ENCODE measurements around the gene CCL18. TPM values are rescaled to one million over a fixed set of nuclear protein-coding genes. Genes with fewer than 3 reads are reported as not detected.

Gene CCL18
- total RNA-seq, 1 experiment from 2014 or later, result not detected

- H2BK5ac ChIP-seq (ENCODE audit: insufficient read length, low read length), result no peak overlapping the region
- TF ChIP-seq CTCF (conservative IDR thresholded peaks at IDR 0.05), result no peak
Measured at GRCh38 chr17:36030956-36031355, 33.1 kb upstream of the CCL18 start.

More at GRCh38 chr17:36030956-36031355, 33.1 kb upstream of the CCL18 start:
- H2BK15ac ChIP-seq (ENCODE audit: low read depth, low read length), result no peak overlapping the region
- no peak overlapping the region for H3K56ac ChIP-seq (ENCODE audit: insufficient read length, low read depth, low read length)
- H4K20me1 ChIP-seq (ENCODE audit: control insufficient read depth, insufficient read depth, insufficient read length), result no peaks in the 10 kb centered on the region
- no peaks in the 10 kb centered on the region for H3K27me3 ChIP-seq (ENCODE audit: insufficient read depth, low read length)
- peak overlapping the region; percentile 17 for H2AFZ ChIP-seq (ENCODE audit: low read length)
- no peak overlapping the region for H2BK12ac ChIP-seq (ENCODE audit: insufficient read length, low read depth, low read length)
- H3K23me2 ChIP-seq (ENCODE audit: insufficient read length, low read depth, low read length, poor library complexity, severe bottlenecking), result no peaks in the 10 kb centered on the region
- no peak for DNase-seq
- H2BK20ac ChIP-seq (ENCODE audit: low read depth, low read length, poor library complexity, severe bottlenecking), result no peak overlapping the region
- H3K4me1 ChIP-seq (ENCODE audit: insufficient read depth, low read length), result no peaks in the 10 kb centered on the region
- no peak overlapping the region for H4K91ac ChIP-seq (ENCODE audit: insufficient read length, low read depth, low read length)
- H3K79me1 ChIP-seq (ENCODE audit: insufficient read depth, low read depth, low read length, poor library complexity, severe bottlenecking), result no peaks in the 10 kb centered on the region
- no peaks in the 10 kb centered on the region for H3K79me2 ChIP-seq (ENCODE audit: insufficient read depth, low read length)
- H3K9ac ChIP-seq (ENCODE audit: extremely low read depth, insufficient read length, low read length), result no peak overlapping the region
- H3K27me3 Mint-ChIP-seq (ENCODE audit: low read depth), result peaks cover 10% of the 10 kb centered on the region
- H3K9me3 Mint-ChIP-seq, result no peaks in the 10 kb centered on the region; a peak in 1 of 5 replicates
- H3K9me3 ChIP-seq (ENCODE audit: control insufficient read depth, low read depth, low read length), result no peaks in the 10 kb centered on the region
- H4K5ac ChIP-seq (ENCODE audit: insufficient read length, low read depth, low read length), result no peak overlapping the region
- H3K4me1 Mint-ChIP-seq, result peaks cover 5 to 8% of the 10 kb centered on the region in 2 experiments
- H4K8ac ChIP-seq (replicated peaks; ENCODE audit: insufficient read length, low read depth, low read length), result no peak overlapping the region
- H3K36me3 Mint-ChIP-seq (ENCODE audit: insufficient read depth in 1 of 3, low read depth in 3 of 3), result no peaks in the 10 kb centered on the region; a peak in 1 of 7 replicates
- H3K18ac ChIP-seq (ENCODE audit: insufficient read length, low read depth, low read length), result no peak overlapping the region
- no peak overlapping the region for H3K23ac ChIP-seq (ENCODE audit: insufficient read length, low read depth, low read length)
- H2BK120ac ChIP-seq (ENCODE audit: low read depth, low read length, poor library complexity, severe bottlenecking), result no peak overlapping the region
- H3K14ac ChIP-seq (ENCODE audit: insufficient read depth, low read length), result no peak overlapping the region
- H3K27ac Mint-ChIP-seq, result 0 out of 7 replicates have a peak overlapping the region, but pooled peaks of 1 of the 3 experiments have one; percentile 17
- no peak overlapping the region for H3K4ac ChIP-seq (ENCODE audit: low read depth, low read length)
- H3K4me2 ChIP-seq (ENCODE audit: insufficient read depth, insufficient read length, low read length), result no peak overlapping the region
- WGBS (ENCODE audit: extremely low coverage, insufficient read length, low lambda C conversion rate), result no CpG with 5 or more reads among the region's 1 CpG
- H3K27ac ChIP-seq (ENCODE audit: insufficient read length, low read depth, low read length), result no peak overlapping the region
- H3T11ph ChIP-seq (ENCODE audit: low read length), result no peak overlapping the region
- no peak overlapping the region for H3K4me3 Mint-ChIP-seq
- H2AK5ac ChIP-seq (ENCODE audit: insufficient read length, low read length), result no peak overlapping the region
